ENCODE data around the gene TALDO1. TPM values are rescaled to one million over a fixed set of nuclear protein-coding genes. Genes with fewer than 3 reads are reported as not detected.

Gene TALDO1
- total RNA-seq, 1 donor from 2014 or later, result 155 TPM

- no peak overlapping the region for H2AFZ ChIP-seq (ENCODE audit: low read depth, low read length)
- no peak overlapping the region for H3K9ac ChIP-seq (ENCODE audit: low read length)
- FAIRE-seq, result no peak
Measured at GRCh38 chr11:782264-783174, 35.3 kb downstream of the TALDO1 start.

GRCh38 chr11:783581-784015 is 36.3 kb downstream of the TALDO1 start:
- Histone ChIP-seq H3K27me3 (ENCODE audit: insufficient read depth, low read length) (no peaks in the 10 kb centered on the region), H3K79me2 (ENCODE audit: insufficient read depth, low read length) (peaks cover 19% of the 10 kb centered on the region), H3K4me2 (ENCODE audit: low read length) (peak overlapping the region; percentile 69), H4K20me1 (ENCODE audit: insufficient read depth, low read length) (peaks cover 40% of the 10 kb centered on the region), H3K4me1 (ENCODE audit: insufficient read depth, low read length) (peaks cover 9% of the 10 kb centered on the region), H3K27ac (ENCODE audit: low read depth, low read length) (peak overlapping the region; percentile 23), H3K36me3 (ENCODE audit: insufficient read depth, low read length) (no peaks in the 10 kb centered on the region), H3K4me3 (ENCODE audit: insufficient read depth, low read depth, low read length) (no peak overlapping the region), H3K9me3 (ENCODE audit: insufficient read depth, low read depth, low read length) (no peaks in the 10 kb centered on the region), H2AFZ (ENCODE audit: low read depth, low read length) (peak overlapping the region; percentile 60), H3K9ac (ENCODE audit: low read length) (peak overlapping the region; percentile 49)
- peaks cover 4% of the 10 kb centered on the region for H3K36me3 Mint-ChIP-seq (ENCODE audit: low read depth, unreplicated experiment)
- FAIRE-seq (no peak), DNase-seq (ENCODE audit: low read depth) (peak; percentile 86)
- peaks cover 9% of the 10 kb centered on the region for H3K4me1 Mint-ChIP-seq (ENCODE audit: low read depth, unreplicated experiment)
- no peaks in the 10 kb centered on the region for H3K9me3 Mint-ChIP-seq (ENCODE audit: unreplicated experiment)
- no peak for TF ChIP-seq EZH2 (IDR thresholded peaks at IDR 0.05; ENCODE audit: insufficient read depth, low read length)
- peak; percentile 71 for TF ChIP-seq CTCF (IDR thresholded peaks at IDR 0.05; ENCODE audit: insufficient read depth, low read depth, low read length)
- H3K27me3 Mint-ChIP-seq (ENCODE audit: low read depth, unreplicated experiment), result no peaks in the 10 kb centered on the region
- peak overlapping the region; percentile 37 for H3K4me3 Mint-ChIP-seq (ENCODE audit: unreplicated experiment)
- no peak overlapping the region for H3K27ac Mint-ChIP-seq (ENCODE audit: unreplicated experiment)

More at GRCh38 chr11:782264-783174, 35.3 kb downstream of the TALDO1 start:
- Histone ChIP-seq H3K4me3 (ENCODE audit: insufficient read depth, low read depth, low read length) (no peak overlapping the region), H4K20me1 (ENCODE audit: insufficient read depth, low read length) (peaks cover 40% of the 10 kb centered on the region), H3K79me2 (ENCODE audit: insufficient read depth, low read length) (peaks cover 29% of the 10 kb centered on the region), H3K27ac (ENCODE audit: low read depth, low read length) (no peak overlapping the region), H3K9me3 (ENCODE audit: insufficient read depth, low read depth, low read length) (no peaks in the 10 kb centered on the region), H3K27me3 (ENCODE audit: insufficient read depth, low read length) (no peaks in the 10 kb centered on the region), H3K4me2 (ENCODE audit: low read length) (peak overlapping the region; percentile 69), H3K4me1 (ENCODE audit: insufficient read depth, low read length) (peaks cover 17% of the 10 kb centered on the region), H3K36me3 (ENCODE audit: insufficient read depth, low read length) (no peaks in the 10 kb centered on the region)
- DNase-seq (ENCODE audit: low read depth), result no peak
- Mint-ChIP-seq H3K27ac (ENCODE audit: unreplicated experiment) (no peak overlapping the region), H3K4me3 (ENCODE audit: unreplicated experiment) (no peak overlapping the region), H3K9me3 (ENCODE audit: unreplicated experiment) (no peaks in the 10 kb centered on the region), H3K36me3 (ENCODE audit: low read depth, unreplicated experiment) (peaks cover 4% of the 10 kb centered on the region), H3K27me3 (ENCODE audit: low read depth, unreplicated experiment) (no peaks in the 10 kb centered on the region), H3K4me1 (ENCODE audit: low read depth, unreplicated experiment) (peaks cover 9% of the 10 kb centered on the region)
- TF ChIP-seq CTCF (IDR thresholded peaks at IDR 0.05; ENCODE audit: insufficient read depth, low read depth, low read length) (no peak), EZH2 (IDR thresholded peaks at IDR 0.05; ENCODE audit: insufficient read depth, low read length) (no peak)

All from astrocyte (in vitro differentiated cells and primary cell).